Smooth muscle cell of the coronary artery (primary cell): Measurements from ENCODE around the gene YBX2. TPM values are rescaled to one million over a fixed set of nuclear protein-coding genes. Genes with fewer than 3 reads are reported as not detected.

Experiments
- total RNA-seq: library from RNA; depleted of rRNA; stranded (reverse); fragments of >200 nt; gene quantifications from 2 replicates; pipeline ENCODE4 v1.2.3, GENCODE V29; 2014; ENCODE audit warnings: low replicate concordance

YBX2 gene
- not detected in 2 replicates for total RNA-seq

GRCh38 chr17:7294614-7295153, at the start of gene YBX2:
Gene YBX2 (minus strand): TSS chr17:7294639. CDS start chr17:7294500, 139 bp downstream.

GRCh38 chr17:7336240-7337175, 42.1 kb upstream of the YBX2 start, which contains the start of gene ACAP1:
Gene ACAP1 (plus strand): TSS chr17:7336529. CDS start chr17:7336735, 206 bp downstream.

GRCh38 chr17:7328840-7329373, 34.5 kb upstream of the YBX2 start, which contains the start of gene NEURL4:
Gene NEURL4 (minus strand): TSS chr17:7329335. CDS start chr17:7329312, 23 bp downstream.

GRCh38 chr17:7314719-7315569, 20.5 kb upstream of the YBX2 start, which contains the start of gene GPS2:
Gene GPS2 (minus strand): TSS chr17:7315360. CDS start chr17:7315052, 308 bp downstream.

GRCh38 chr17:7306911-7307685, 12.7 kb upstream of the YBX2 start, which contains the start of gene EIF5A:
Gene EIF5A (plus strand): TSS chr17:7307628. CDS start chr17:7309636, 2,008 bp downstream.

GRCh38 chr17:7281074-7281952, 13.1 kb downstream of the YBX2 start, which contains the start of gene SLC2A4:
Gene SLC2A4 (plus strand): TSS chr17:7281718. CDS start chr17:7281935, 217 bp downstream.

GRCh38 chr17:7262192-7262934, 32.1 kb downstream of the YBX2 start, which contains the start of gene CLDN7:
Gene CLDN7 (minus strand): TSS chr17:7262478. CDS start chr17:7262043, 435 bp downstream.

GRCh38 chr17:7252176-7253043, 42.0 kb downstream of the YBX2 start, which contains the start of gene ELP5:
Gene ELP5 (plus strand): TSS chr17:7252215. CDS start chr17:7252551, 336 bp downstream.

GRCh38 chr17:7251661-7252175, 42.7 kb downstream of the YBX2 start, which contains the start of gene CTDNEP1:
Gene CTDNEP1 (minus strand): TSS chr17:7251734. CDS start chr17:7251296, 438 bp downstream.

GRCh38 chr17:7241783-7242716, 52.4 kb downstream of the YBX2 start, which contains the start of gene GABARAP:
Gene GABARAP (minus strand): TSS chr17:7242449. CDS start chr17:7242330, 119 bp downstream.

GRCh38 chr17:7239091-7240027, 55.1 kb downstream of the YBX2 start, which contains the start of gene PHF23:
Gene PHF23 (minus strand): TSS chr17:7239457. CDS start chr17:7239279, 178 bp downstream.

